ENCODE results near the gene DLX6. TPM values are rescaled to one million over a fixed set of nuclear protein-coding genes. Genes with fewer than 3 reads are reported as not detected.
A peak's percentile ranks its signal among the peaks of the same experiment; 100 is the strongest.

DLX6 gene
- total and polyA plus RNA-seq, 2 of the 8 experiments (the other 6 are each of a cell fraction or from before 2014, with no cell fraction given): not detected

GRCh38 chr7:97012365-97013133 is 7.2 kb downstream of the DLX6 start:
- CTCF ChIA-PET (ENCODE audit: partially characterized antibody): interaction anchor here (0.6 to 10.2 kb wide), 6 partner anchors 7 to 1866 kb away, joined by 3 to 150 read pairs (median 6); partner anchors contain the start of genes DLX5 and DLX6
- Histone ChIP-seq H2BK15ac (ENCODE audit: low read length) (no peak overlapping the region), H2AFZ (ENCODE audit: low read length) (no peak overlapping the region), H3K56ac (replicated peaks; ENCODE audit: insufficient read length, low read depth, low read length) (no peak overlapping the region), H2BK20ac (ENCODE audit: low read length) (no peak overlapping the region), H3K27me3 (replicated peaks in 1 of 4; ENCODE audit: control insufficient read depth in 3 of 4, extremely low read depth in 1 of 4, insufficient read depth in 3 of 4, low read length in 3 of 4) (peaks cover 96 to 100% (median 99%) of the 10 kb centered on the region in 4 experiments), H3K23ac (ENCODE audit: insufficient read length) (no peak overlapping the region), H3K9me3 (ENCODE audit: insufficient read depth in 2 of 2, low read depth in 1 of 2, low read length in 1 of 2) (no peaks in the 10 kb centered on the region), H3K4me3 (ENCODE audit: extremely low read depth in 1 of 4, insufficient read depth in 2 of 4, low read depth in 3 of 4, low read length in 4 of 4) (0 out of 8 replicates have a peak overlapping the region, but pooled peaks of 1 of the 4 experiments have one; percentile 6), H3K14ac (ENCODE audit: insufficient read length) (no peak overlapping the region), H3K27ac (ENCODE audit: low read depth, low read length) (no peak overlapping the region), H3K9ac (replicated peaks in 1 of 4; ENCODE audit: extremely low read depth in 1 of 4, low read depth in 3 of 4, low read length in 3 of 4) (no peak overlapping the region), H4K5ac (ENCODE audit: insufficient read length, low read depth, low read length) (no peak overlapping the region), H3K4ac (replicated peaks; ENCODE audit: insufficient read length, low read depth, low read length) (no peak overlapping the region), H3K4me2 (ENCODE audit: insufficient read depth in 1 of 2, low read depth in 2 of 2, low read length in 2 of 2) (peak overlapping the region in 1 of 2 experiments; percentile 33; a peak in 1 of 4 replicates), H3K4me1 (replicated peaks in 1 of 4; ENCODE audit: control insufficient read depth in 3 of 4, insufficient read depth in 4 of 4, low read length in 3 of 4) (peaks cover 0 to 11% (median 9%) of the 10 kb centered on the region in 4 experiments; a peak in 5 of 7 replicates), H3K79me2 (ENCODE audit: control insufficient read depth in 1 of 2, insufficient read depth in 2 of 2, low read length in 2 of 2) (no peaks in the 10 kb centered on the region), H4K91ac (replicated peaks; ENCODE audit: insufficient read length, low read length) (no peak overlapping the region), H3K79me1 (ENCODE audit: low read depth, low read length) (no peaks in the 10 kb centered on the region; the same call in 1 of the 2 replicates), H3K18ac (ENCODE audit: extremely low read depth, low read length) (no peak overlapping the region), H2BK5ac (ENCODE audit: low read depth, low read length) (no peak overlapping the region), H3K23me2 (ENCODE audit: low read depth, low read length) (peaks cover 4% of the 10 kb centered on the region; the same call in 1 of the 2 replicates), H4K8ac (ENCODE audit: extremely low read depth, insufficient read depth, low read length) (no peak overlapping the region), H2BK120ac (replicated peaks; ENCODE audit: low read depth, low read length) (no peak overlapping the region), H3K36me3 (ENCODE audit: control insufficient read depth in 2 of 4, insufficient read depth in 4 of 4, low read length in 3 of 4) (no peaks in the 10 kb centered on the region), H4K20me1 (replicated peaks in 1 of 2; ENCODE audit: control insufficient read depth in 1 of 2, insufficient read depth in 2 of 2, low read length in 2 of 2) (peaks cover 26 to 39% of the 10 kb centered on the region in 2 experiments), H2BK12ac (ENCODE audit: low read depth, low read length) (no peak overlapping the region), H2AK5ac (ENCODE audit: low read depth, low read length) (no peak overlapping the region)
- TF ChIP-seq CBX8 (IDR thresholded peaks at IDR 0.05; ENCODE audit: borderline replicate concordance, low read depth, low read length) (peak; percentile 1; the same call in 1 of the 2 replicates), CREB1 (IDR thresholded peaks at IDR 0.05) (no peak), SUZ12 (IDR thresholded peaks at IDR 0.05; ENCODE audit: low read length) (peak; percentile 37; the same call in 1 of the 2 replicates), SIN3A (conservative IDR thresholded peaks at IDR 0.05 in 1 of 2, IDR thresholded peaks at IDR 0.05 in 1 of 2; ENCODE audit: low read depth in 1 of 2, low read length in 2 of 2) (no peak), POLR2A (IDR thresholded peaks at IDR 0.05; ENCODE audit: control extremely low read depth in 1 of 2, low read depth in 2 of 2, low read length in 2 of 2) (no peak), EZH2 (IDR thresholded peaks at IDR 0.05; ENCODE audit: low read depth, low read length, severe bottlenecking) (peak; percentile 34), CTCF (IDR thresholded peaks at IDR 0.05; ENCODE audit: control extremely low read depth in 1 of 3, insufficient read depth in 1 of 3, low read depth in 1 of 3, low read length in 3 of 3) (no peak), RNF2 (IDR thresholded peaks at IDR 0.05; ENCODE audit: borderline replicate concordance, low read depth, low read length, missing control alignments, poor library complexity, severe bottlenecking) (peak; percentile 77)
- POLR2A ChIA-PET (ENCODE audit: partially characterized antibody): interaction anchor here (1.5 to 1.7 kb wide), 3 partner anchors 9 to 20 kb away, joined by 4 to 6 read pairs (median 5); partner anchors contain the start of gene DLX5
- FAIRE-seq (no peak), DNase-seq (ENCODE audit: low read depth in 1 of 2, low spot score in 2 of 2) (peak in 1 of 2 experiments; percentile 53)
- 8% methylated on average over 21 of the region's 21 CpGs; no CpG with 5 or more reads in 1 of the 2 experiments for WGBS, 2 experiments (ENCODE audit: extremely low coverage in 1 of 2, insufficient coverage in 1 of 2, insufficient read length in 1 of 2, insufficient replicate concordance in 2 of 2, low coverage in 1 of 2, low lambda C conversion rate in 2 of 2, missing lambda C conversion rate in 1 of 2)
